NCI-H1436 (cell line): ENCODE measurements around the gene DTNBP1.

ENCODE experiments used
- DNase-seq: peaks from one replicate; lab custom pipeline; 2025; lab: John Stamatoyannopoulos, UW

Gene DTNBP1

GRCh38 chr6:15479761-15480160 is 183.1 kb downstream of the DTNBP1 start:
- no peak for DNase-seq

GRCh38 chr6:15477746-15478145 is 185.1 kb downstream of the DTNBP1 start:
- DNase-seq: no peak

GRCh38 chr6:15476631-15477380 is 186.0 kb downstream of the DTNBP1 start:
- no peak for DNase-seq

- DNase-seq: no peak
Measured at GRCh38 chr6:15475872-15476271, 187.0 kb downstream of the DTNBP1 start.

- DNase-seq: no peak
Measured at GRCh38 chr6:15475261-15475660, 187.6 kb downstream of the DTNBP1 start.

- no peak for DNase-seq
Measured at GRCh38 chr6:15474196-15474595, 188.6 kb downstream of the DTNBP1 start.

GRCh38 chr6:15473741-15474161 is 189.1 kb downstream of the DTNBP1 start:
- no peak for DNase-seq

GRCh38 chr6:15473174-15473573 is 189.7 kb downstream of the DTNBP1 start:
- DNase-seq: no peak
